Keratinocyte (primary cell): ENCODE measurements around the gene NECTIN2. TPM values are rescaled to one million over a fixed set of nuclear protein-coding genes. Genes with fewer than 3 reads are reported as not detected.

Experiments used
- DNase-seq: peaks from one replicate; pipeline ENCODE4 v3.0.0-alpha.2; 2011; ENCODE audit warnings: low read depth, missing footprints, low spot score
- FAIRE-seq: peaks from 2 replicates; lab custom pipeline; 2011; peaks lifted over from hg19 to GRCh38; lab: Jason Lieb, UNC
- H2AFZ ChIP-seq: 2 replicates; pipeline ENCODE4 v1.6.0; 2012; ENCODE audit warnings: low read length, control low read depth, inconsistent platforms; ENCODE audit not compliant: control insufficient read depth
- H3K27ac ChIP-seq: 2 replicates; pipeline ENCODE4 v1.5.1; 2011; ENCODE audit warnings: low read length; ENCODE audit not compliant: control insufficient read depth, insufficient read depth
- H3K27me3 ChIP-seq: 3 replicates; pipeline ENCODE4 v1.6.0; 2011; ENCODE audit warnings: low read length; ENCODE audit not compliant: control insufficient read depth, insufficient read depth; ENCODE audit errors: extremely low read depth
- H3K36me3 ChIP-seq, 2 experiments: 2 replicates in 1 of 2; 3 replicates in 1 of 2; pipeline ENCODE4 v1.5.1; 2011; ENCODE audit warnings: low read length in 2 of 2, mild to moderate bottlenecking in 1 of 2; ENCODE audit not compliant: control insufficient read depth in 2 of 2, insufficient read depth in 2 of 2; ENCODE audit errors: extremely low read depth in 1 of 2
- H3K4me1 ChIP-seq: 3 replicates; pipeline ENCODE4 v1.5.1; 2011; ENCODE audit warnings: low read length; ENCODE audit not compliant: control insufficient read depth, insufficient read depth; ENCODE audit errors: extremely low read depth
- H3K4me2 ChIP-seq: 3 replicates; pipeline ENCODE4 v1.6.0; 2011; ENCODE audit warnings: low read depth, low read length; ENCODE audit not compliant: control insufficient read depth, insufficient read depth; ENCODE audit errors: extremely low read depth
- H3K4me3 ChIP-seq, 3 experiments: fragments of 200-600 bp in 1 of 3; sonication (generic) in 1 of 3; 2 replicates in 2 of 3; 3 replicates in 1 of 3; pipeline ENCODE4 v1.5.1; 2011 to 2016; ENCODE audit warnings: low read length in 3 of 3, mild to moderate bottlenecking in 3 of 3, control low read depth in 2 of 3, inconsistent platforms in 1 of 3, low read depth in 1 of 3, mixed read lengths in 1 of 3, mixed run types in 1 of 3, moderate library complexity in 1 of 3; ENCODE audit not compliant: control insufficient read depth in 2 of 3, insufficient read depth in 2 of 3; ENCODE audit errors: extremely low read depth in 1 of 3
- H3K79me2 ChIP-seq: 2 replicates; pipeline ENCODE4 v1.6.0; 2012; ENCODE audit warnings: low read length; ENCODE audit not compliant: control insufficient read depth, insufficient read depth
- H3K9ac ChIP-seq: 3 replicates; pipeline ENCODE4 v1.6.0; 2011; ENCODE audit warnings: low read length; ENCODE audit not compliant: control insufficient read depth, insufficient read depth; ENCODE audit errors: extremely low read depth
- H3K9me1 ChIP-seq: 3 replicates; pipeline ENCODE4 v1.6.0; 2011; ENCODE audit warnings: low read length; ENCODE audit not compliant: control insufficient read depth, insufficient read depth; ENCODE audit errors: extremely low read depth
- H3K9me3 ChIP-seq: 2 replicates; pipeline ENCODE4 v1.5.1; 2012; ENCODE audit warnings: low read depth, low read length; ENCODE audit not compliant: control insufficient read depth
- H4K20me1 ChIP-seq: 3 replicates; pipeline ENCODE4 v1.6.0; 2011; ENCODE audit warnings: low read length; ENCODE audit not compliant: control insufficient read depth, insufficient read depth; ENCODE audit errors: extremely low read depth
- CTCF ChIP-seq, 3 experiments: IDR thresholded peaks in 1 of 3; conservative IDR thresholded peaks in 1 of 3; optimal IDR thresholded peaks in 1 of 3; 2 replicates in 2 of 3; 3 replicates in 1 of 3; pipeline versions ENCODE3 to v1.5.1; 2011; ENCODE audit warnings: low read length in 3 of 3, mild to moderate bottlenecking in 3 of 3, moderate library complexity in 2 of 3, control low read depth in 1 of 3, inconsistent platforms in 1 of 3; ENCODE audit not compliant: insufficient read depth in 2 of 3; ENCODE audit errors: extremely low read depth in 1 of 3
- EZH2 ChIP-seq: IDR thresholded peaks from one replicate; pipeline ENCODE4 v1.6.1; 2012; ENCODE audit warnings: inconsistent platforms, mild to moderate bottlenecking, low read length, moderate library complexity
- dilution Hi-C: fragments of 300-500 bp; cut with MboI; formaldehyde crosslinking; loops from one replicate; pipeline ENCODE4 v1.7.0; 2020; ENCODE audit warnings: low sequenced_read_pairs; ENCODE audit not compliant: extremely low pct_ligation_motif_present
- polyA plus RNA-seq, 5 experiments: library from polyadenylated mRNA; depleted of rRNA in 3 of 5; stranded (reverse) in 3 of 5; stranded (forward) in 1 of 5; unstranded in 1 of 5; fragments of >200 nt; gene quantifications; 1 replicate in 1 of 5; 2 replicates in 3 of 5; 3 replicates in 1 of 5; pipeline versions ENCODE4 v1.2.1 to v1.2.3, GENCODE V29; 2011 to 2012; ENCODE audit warnings: missing spikeins in 2 of 5, low read depth in 1 of 5, low replicate concordance in 1 of 5

The NECTIN2 gene
- polyA plus RNA-seq, 1 donor (not counting 4 experiments of a cell fraction or from before 2014, with no cell fraction given) = 26.8 TPM

- Histone ChIP-seq H3K4me3 (no peak overlapping the region), H3K4me1 (no peaks in the 10 kb centered on the region), H3K27ac (no peak overlapping the region), H3K9me3 (no peaks in the 10 kb centered on the region), H3K36me3 (peaks cover 20 to 26% of the 10 kb centered on the region in 2 experiments), H3K9ac (no peak overlapping the region), H3K27me3 (no peaks in the 10 kb centered on the region), H2AFZ (no peak overlapping the region), H3K4me2 (no peak overlapping the region), H3K9me1 (no peaks in the 10 kb centered on the region), H3K79me2 (no peaks in the 10 kb centered on the region), H4K20me1 (peaks cover 4% of the 10 kb centered on the region)
- FAIRE-seq = no peak
- no peak for DNase-seq
- no peak for TF ChIP-seq EZH2
- no peak for TF ChIP-seq CTCF (optimal IDR thresholded peaks at IDR 0.05 in 1 of 3, IDR thresholded peaks at IDR 0.05 in 1 of 3, conservative IDR thresholded peaks at IDR 0.05 in 1 of 3; ENCODE audit: extremely low read depth in 1 of 3, insufficient read depth in 2 of 3, low read length in 3 of 3)
- dilution Hi-C loops = no loop called here
Observed at GRCh38 chr19:44817725-44818465, 28.2 kb upstream of the NECTIN2 start.

GRCh38 chr19:44818466-44819031, 27.5 kb upstream of the NECTIN2 start:
- H3K36me3 ChIP-seq = peaks cover 15 to 21% of the 10 kb centered on the region in 2 experiments
- no peak overlapping the region for H2AFZ ChIP-seq
- H3K79me2 ChIP-seq = no peaks in the 10 kb centered on the region
- no peak for FAIRE-seq
- dilution Hi-C loops = no loop called here
- no peaks in the 10 kb centered on the region for H3K4me1 ChIP-seq
- TF ChIP-seq EZH2 (no peak), CTCF (optimal IDR thresholded peaks at IDR 0.05 in 1 of 3, IDR thresholded peaks at IDR 0.05 in 1 of 3, conservative IDR thresholded peaks at IDR 0.05 in 1 of 3; ENCODE audit: extremely low read depth in 1 of 3, insufficient read depth in 2 of 3, low read length in 3 of 3) (no peak)
- DNase-seq = no peak
- H3K9me3 ChIP-seq = no peaks in the 10 kb centered on the region
- no peaks in the 10 kb centered on the region for H3K9me1 ChIP-seq
- H3K27ac ChIP-seq = no peak overlapping the region
- H3K27me3 ChIP-seq = no peaks in the 10 kb centered on the region
- no peak overlapping the region for H3K9ac ChIP-seq
- no peak overlapping the region for H3K4me3 ChIP-seq
- peaks cover 4% of the 10 kb centered on the region for H4K20me1 ChIP-seq
- no peak overlapping the region for H3K4me2 ChIP-seq
